GM23338 (cell line): ENCODE results near the gene ZNF214. TPM values are rescaled to one million over a fixed set of nuclear protein-coding genes. Genes with fewer than 3 reads are reported as not detected.
"Not testable (repeated sequence)": the region's sequence is repeated elsewhere in the genome, so short reads cannot be mapped to it uniquely, and the experiment has no call there.

Source experiments
- ATAC-seq: fragments of 200-7000 bp; cut with Tn5 transposase; 3 replicates; pipeline ENCODE4 v1.9.1; 2020
- DNase-seq: peaks from one replicate; pipeline ENCODE4 v3.0.0-alpha.2; 2015; ENCODE audit warnings: low spot score
- H2AFZ ChIP-seq: fragments of 200-600 bp; sonication (generic); 2 replicates; pipeline ENCODE4 v1.8.0; 2016; ENCODE audit warnings: antibody characterized with exemption, mild to moderate bottlenecking, moderate library complexity
- H3F3A ChIP-seq: fragments of 200-600 bp; sonication (generic); replicated peaks from 2 replicates; pipeline ENCODE4 v1.8.0; 2017; ENCODE audit warnings: antibody characterized with exemption, mixed run types, low read depth
- H3K27ac ChIP-seq: fragments of 200-600 bp; sonication (generic); 2 replicates; pipeline ENCODE4 v1.6.1; 2016; ENCODE audit warnings: low read depth
- H3K27me3 ChIP-seq: fragments of 200-600 bp; sonication (generic); 2 replicates; pipeline ENCODE4 v1.8.0; 2016; ENCODE audit warnings: mild to moderate bottlenecking, mixed run types, moderate library complexity; ENCODE audit not compliant: insufficient read depth
- H3K36me3 ChIP-seq: fragments of 200-600 bp; sonication (generic); 2 replicates; pipeline ENCODE4 v1.8.0; 2016; ENCODE audit warnings: mild to moderate bottlenecking; ENCODE audit not compliant: insufficient read depth
- H3K4me1 ChIP-seq: fragments of 200-600 bp; sonication (generic); 2 replicates; pipeline ENCODE4 v1.8.0; 2016; ENCODE audit warnings: mild to moderate bottlenecking, moderate library complexity; ENCODE audit not compliant: insufficient read depth
- H3K4me2 ChIP-seq: fragments of 200-600 bp; sonication (generic); 2 replicates; pipeline ENCODE4 v1.7.1; 2017; ENCODE audit warnings: mixed run types
- H3K4me3 ChIP-seq: fragments of 200-600 bp; sonication (generic); 2 replicates; pipeline ENCODE4 v1.6.1; 2016; ENCODE audit warnings: mixed run types
- H3K79me2 ChIP-seq: fragments of 200-600 bp; sonication (generic); replicated peaks from 2 replicates; pipeline ENCODE4 v1.8.0; 2017; ENCODE audit warnings: mild to moderate bottlenecking; ENCODE audit not compliant: insufficient read depth
- H3K9me2 ChIP-seq: fragments of 200-600 bp; sonication (generic); 2 replicates; pipeline ENCODE4 v1.8.0; 2017; ENCODE audit not compliant: insufficient read depth
- H4K20me1 ChIP-seq: fragments of 200-600 bp; sonication (generic); replicated peaks from 2 replicates; pipeline ENCODE4 v1.8.0; 2017; ENCODE audit warnings: mild to moderate bottlenecking; ENCODE audit not compliant: insufficient read depth
- H3K27ac Mint-ChIP-seq: 2 replicates; pipeline ENCODE4 v1.8.0; 2020; ENCODE audit warnings: inconsistent platforms, mild to moderate bottlenecking, moderate library complexity, mixed read lengths
- H3K27me3 Mint-ChIP-seq: 3 replicates; pipeline ENCODE4 v1.8.0; 2022; ENCODE audit warnings: low read depth, mild to moderate bottlenecking, moderate library complexity, mixed read lengths, inconsistent platforms; ENCODE audit not compliant: insufficient read depth, poor library complexity
- H3K36me3 Mint-ChIP-seq: 3 replicates; pipeline ENCODE4 v1.8.0; 2021; ENCODE audit warnings: low read depth, mild to moderate bottlenecking, inconsistent platforms, moderate library complexity, mixed read lengths
- H3K4me1 Mint-ChIP-seq: 3 replicates; pipeline ENCODE4 v1.8.0; 2020; ENCODE audit warnings: mild to moderate bottlenecking, inconsistent platforms, mixed read lengths
- H3K4me3 Mint-ChIP-seq: 3 replicates; pipeline ENCODE4 v1.8.0; 2021; ENCODE audit warnings: moderate library complexity, mild to moderate bottlenecking, inconsistent platforms, mixed read lengths
- H3K9me3 Mint-ChIP-seq: 3 replicates; pipeline ENCODE4 v1.8.0; 2020; ENCODE audit warnings: moderate library complexity, mild to moderate bottlenecking, inconsistent platforms, mixed read lengths
- CREB1 ChIP-seq: fragments of 250-450 bp; sonication (Bioruptor Pico); IDR thresholded peaks from 2 replicates; pipeline ENCODE4 v1.5.0; 2020; ENCODE audit warnings: low read depth, mild to moderate bottlenecking, moderate library complexity
- CTCF ChIP-seq, 2 experiments: fragments of 200-600 bp in 1 of 2; sonication (generic) in 1 of 2; conservative IDR thresholded peaks; 2 replicates each; pipeline versions ENCODE4 v1.5.1 to v1.6.1; 2016 to 2017; ENCODE audit warnings: antibody characterized with exemption in 2 of 2, low read depth in 2 of 2, mild to moderate bottlenecking in 2 of 2, moderate library complexity in 1 of 2
- EZH2 ChIP-seq: fragments of 200-600 bp; sonication (generic); IDR thresholded peaks from one replicate; pipeline ENCODE4 v1.8.0; 2017; ENCODE audit warnings: antibody characterized with exemption, mild to moderate bottlenecking, low read depth; ENCODE audit not compliant: unreplicated experiment
- EZH2phosphoT487 ChIP-seq: fragments of 200-600 bp; sonication (generic); IDR thresholded peaks from one replicate; pipeline ENCODE4 v1.8.1; 2018; ENCODE audit warnings: antibody characterized with exemption; ENCODE audit not compliant: unreplicated experiment
- JUNB ChIP-seq: IDR thresholded peaks from one replicate; pipeline ENCODE4 v1.6.1; 2016; ENCODE audit warnings: antibody characterized with exemption; ENCODE audit not compliant: unreplicated experiment
- NANOG ChIP-seq: IDR thresholded peaks from 2 replicates; pipeline ENCODE4 v1.6.1; 2016; ENCODE audit warnings: antibody characterized with exemption, borderline replicate concordance
- POLR2AphosphoS5 ChIP-seq: IDR thresholded peaks from 2 replicates; pipeline ENCODE4 v1.6.1; 2016; ENCODE audit warnings: antibody characterized with exemption, low read depth
- STAT1 ChIP-seq: IDR thresholded peaks from one replicate; pipeline ENCODE4 v1.6.1; 2016; ENCODE audit warnings: antibody characterized with exemption; ENCODE audit not compliant: unreplicated experiment
- ZNF114 ChIP-seq: fragments of 250-450 bp; sonication (Bioruptor Pico); IDR thresholded peaks from 2 replicates; pipeline ENCODE4 v1.5.0; 2020; ENCODE audit warnings: mild to moderate bottlenecking, moderate library complexity
- ZNF331 ChIP-seq: fragments of 250-450 bp; sonication (Bioruptor Pico); IDR thresholded peaks from 2 replicates; pipeline ENCODE4 v1.5.0; 2020; ENCODE audit warnings: low read depth, mild to moderate bottlenecking, moderate library complexity
- polyA plus RNA-seq: library from polyadenylated mRNA; unstranded; fragments of >200 nt; fragmentation: Nextera tagmentation; extraction: Ambion mirVana; gene quantifications from 2 replicates; pipeline ENCODE4 v1.2.1, GENCODE V29; 2016
- total RNA-seq: library from RNA; depleted of rRNA; stranded (reverse); fragments of >200 nt; shearing (Covaris generic); gene quantifications from 2 replicates; pipeline ENCODE4 v1.2.3, GENCODE V29; 2014
- TF ChIP-seq, protein P1 (sequence below): IDR thresholded peaks from one replicate; pipeline ENCODE4 v1.6.1; 2018; ENCODE audit warnings: antibody characterized with exemption; ENCODE audit not compliant: unreplicated experiment
- TF ChIP-seq, protein P2 (sequence below): IDR thresholded peaks from 2 replicates; pipeline ENCODE4 v1.6.1; 2016; ENCODE audit warnings: antibody characterized with exemption

ZNF214 gene
- total and polyA plus RNA-seq, 2 experiments from 2014 or later, result 2.4 to 4.3 TPM

GRCh38 chr11:6979365-6979764 is 40.8 kb downstream of the ZNF214 start:
- H3K4me1 Mint-ChIP-seq, result no peaks in the 10 kb centered on the region
- ATAC-seq (no peak), DNase-seq (no peak)

GRCh38 chr11:6969854-6970253 is 50.3 kb downstream of the ZNF214 start:
- H3K79me2 ChIP-seq, DNase-seq, H3K4me1 ChIP-seq, H3K27ac Mint-ChIP-seq, ATAC-seq, H3K4me3 Mint-ChIP-seq, H3K4me1 Mint-ChIP-seq, H3K4me3 ChIP-seq, H3K4me2 ChIP-seq, H4K20me1 ChIP-seq, H3K27me3 Mint-ChIP-seq, H3F3A ChIP-seq, H3K27me3 ChIP-seq, H2AFZ ChIP-seq, H3K9me2 ChIP-seq, H3K36me3 ChIP-seq, H3K27ac ChIP-seq: not testable (repeated sequence)
- Mint-ChIP-seq H3K9me3 (peaks cover 18% of the 10 kb centered on the region; the same call in 2 of the 3 replicates), H3K36me3 (peaks cover 18% of the 10 kb centered on the region; the same call in 2 of the 3 replicates)

More at GRCh38 chr11:6979365-6979764, 40.8 kb downstream of the ZNF214 start:
- no peak for TF ChIP-seq ZNF331
- Histone ChIP-seq H3K36me3 (no peaks in the 10 kb centered on the region), H3K27ac (no peak overlapping the region), H3K4me3 (no peak overlapping the region), H2AFZ (no peak overlapping the region), H3F3A (no peaks in the 10 kb centered on the region), H3K79me2 (no peaks in the 10 kb centered on the region), H3K27me3 (no peaks in the 10 kb centered on the region), H3K4me1 (no peaks in the 10 kb centered on the region), H3K4me2 (no peak overlapping the region), H3K9me2 (no peaks in the 10 kb centered on the region), H4K20me1 (no peaks in the 10 kb centered on the region; the same call in none of the 2 replicates)
- H3K9me3 Mint-ChIP-seq, result no peaks in the 10 kb centered on the region; the same call in 2 of the 3 replicates
- H3K27ac Mint-ChIP-seq, result no peak overlapping the region
- no peak overlapping the region for H3K4me3 Mint-ChIP-seq
- H3K36me3 Mint-ChIP-seq, result no peaks in the 10 kb centered on the region; the same call in 2 of the 3 replicates
- no peaks in the 10 kb centered on the region for H3K27me3 Mint-ChIP-seq

GRCh38 chr11:6968816-6969215 is 51.3 kb downstream of the ZNF214 start:
- Histone ChIP-seq H3K9me2 (no peaks in the 10 kb centered on the region), H2AFZ (no peak overlapping the region), H3K79me2 (no peaks in the 10 kb centered on the region), H3K27ac (no peak overlapping the region), H3K4me2 (no peak overlapping the region), H4K20me1 (no peaks in the 10 kb centered on the region), H3K4me3 (no peak overlapping the region), H3K4me1 (no peaks in the 10 kb centered on the region), H3K27me3 (no peaks in the 10 kb centered on the region), H3K36me3 (no peaks in the 10 kb centered on the region; the same call in 1 of the 2 replicates), H3F3A (no peaks in the 10 kb centered on the region)
- H3K27me3 Mint-ChIP-seq, result no peaks in the 10 kb centered on the region
- DNase-seq, result no peak
- H3K4me1 Mint-ChIP-seq, result no peaks in the 10 kb centered on the region
- peaks cover 18% of the 10 kb centered on the region; the same call in 2 of the 3 replicates for H3K9me3 Mint-ChIP-seq
- H3K27ac Mint-ChIP-seq, result no peak overlapping the region
- ATAC-seq, result no peak
- no peak overlapping the region for H3K4me3 Mint-ChIP-seq
- H3K36me3 Mint-ChIP-seq, result peaks cover 18% of the 10 kb centered on the region; the same call in 2 of the 3 replicates
- no peak for TF ChIP-seq POLR2AphosphoS5
- no peak for TF ChIP-seq EZH2
- TF ChIP-seq ZNF331, result no peak
- TF ChIP-seq JUNB, result no peak
- no peak for TF ChIP-seq ZNF114
- TF ChIP-seq, protein P1, sequence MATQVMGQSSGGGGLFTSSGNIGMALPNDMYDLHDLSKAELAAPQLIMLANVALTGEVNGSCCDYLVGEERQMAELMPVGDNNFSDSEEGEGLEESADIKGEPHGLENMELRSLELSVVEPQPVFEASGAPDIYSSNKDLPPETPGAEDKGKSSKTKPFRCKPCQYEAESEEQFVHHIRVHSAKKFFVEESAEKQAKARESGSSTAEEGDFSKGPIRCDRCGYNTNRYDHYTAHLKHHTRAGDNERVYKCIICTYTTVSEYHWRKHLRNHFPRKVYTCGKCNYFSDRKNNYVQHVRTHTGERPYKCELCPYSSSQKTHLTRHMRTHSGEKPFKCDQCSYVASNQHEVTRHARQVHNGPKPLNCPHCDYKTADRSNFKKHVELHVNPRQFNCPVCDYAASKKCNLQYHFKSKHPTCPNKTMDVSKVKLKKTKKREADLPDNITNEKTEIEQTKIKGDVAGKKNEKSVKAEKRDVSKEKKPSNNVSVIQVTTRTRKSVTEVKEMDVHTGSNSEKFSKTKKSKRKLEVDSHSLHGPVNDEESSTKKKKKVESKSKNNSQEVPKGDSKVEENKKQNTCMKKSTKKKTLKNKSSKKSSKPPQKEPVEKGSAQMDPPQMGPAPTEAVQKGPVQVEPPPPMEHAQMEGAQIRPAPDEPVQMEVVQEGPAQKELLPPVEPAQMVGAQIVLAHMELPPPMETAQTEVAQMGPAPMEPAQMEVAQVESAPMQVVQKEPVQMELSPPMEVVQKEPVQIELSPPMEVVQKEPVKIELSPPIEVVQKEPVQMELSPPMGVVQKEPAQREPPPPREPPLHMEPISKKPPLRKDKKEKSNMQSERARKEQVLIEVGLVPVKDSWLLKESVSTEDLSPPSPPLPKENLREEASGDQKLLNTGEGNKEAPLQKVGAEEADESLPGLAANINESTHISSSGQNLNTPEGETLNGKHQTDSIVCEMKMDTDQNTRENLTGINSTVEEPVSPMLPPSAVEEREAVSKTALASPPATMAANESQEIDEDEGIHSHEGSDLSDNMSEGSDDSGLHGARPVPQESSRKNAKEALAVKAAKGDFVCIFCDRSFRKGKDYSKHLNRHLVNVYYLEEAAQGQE, result no peak
- TF ChIP-seq CREB1 (CRISPR knock-in tag), result no peak
- no peak for TF ChIP-seq NANOG
- no peak for TF ChIP-seq EZH2phosphoT487
- TF ChIP-seq, protein P2, sequence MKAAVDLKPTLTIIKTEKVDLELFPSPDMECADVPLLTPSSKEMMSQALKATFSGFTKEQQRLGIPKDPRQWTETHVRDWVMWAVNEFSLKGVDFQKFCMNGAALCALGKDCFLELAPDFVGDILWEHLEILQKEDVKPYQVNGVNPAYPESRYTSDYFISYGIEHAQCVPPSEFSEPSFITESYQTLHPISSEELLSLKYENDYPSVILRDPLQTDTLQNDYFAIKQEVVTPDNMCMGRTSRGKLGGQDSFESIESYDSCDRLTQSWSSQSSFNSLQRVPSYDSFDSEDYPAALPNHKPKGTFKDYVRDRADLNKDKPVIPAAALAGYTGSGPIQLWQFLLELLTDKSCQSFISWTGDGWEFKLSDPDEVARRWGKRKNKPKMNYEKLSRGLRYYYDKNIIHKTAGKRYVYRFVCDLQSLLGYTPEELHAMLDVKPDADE, result no peak
- TF ChIP-seq CTCF (conservative IDR thresholded peaks at IDR 0.05; ENCODE audit: low read depth in 2 of 2), result no peak
- TF ChIP-seq STAT1, result no peak
